Measurements from ENCODE around the gene CLEC20A. TPM values are rescaled to one million over a fixed set of nuclear protein-coding genes. Genes with fewer than 3 reads are reported as not detected.

CLEC20A gene
- total and polyA plus RNA-seq, 2 experiments from 2014 or later = not detected

GRCh38 chr1:178528953-178529335, 32.2 kb upstream of the CLEC20A start:
- Histone ChIP-seq H3K27me3 (replicated peaks; ENCODE audit: insufficient read depth) (no peaks in the 10 kb centered on the region), H3K79me2 (ENCODE audit: insufficient read depth) (no peaks in the 10 kb centered on the region), H4K20me1 (ENCODE audit: insufficient read depth) (no peaks in the 10 kb centered on the region), H3K4me1 (ENCODE audit: insufficient read depth) (peaks cover 13% of the 10 kb centered on the region; the same call in 1 of the 2 replicates), H3K4me3 (no peak overlapping the region), H2AFZ (no peak overlapping the region), H3K27ac (no peak overlapping the region), H3K36me3 (ENCODE audit: low read depth) (no peaks in the 10 kb centered on the region), H3F3A (ENCODE audit: insufficient read depth) (0 out of 2 replicates have a peak, but pooled peaks cover 4% of the 10 kb centered on the region), H3K9me3 (ENCODE audit: low read depth) (no peaks in the 10 kb centered on the region), H3K4me2 (ENCODE audit: unreplicated experiment) (no peak overlapping the region), H3K9me2 (ENCODE audit: insufficient read depth) (no peaks in the 10 kb centered on the region), H3K9ac (no peak overlapping the region)
- no peak for DNase-seq
- in situ Hi-C loops (cut with MboI) = loop anchor here (25.0 kb wide), 1 partner anchor 833 kb away; the partner anchor contains the start of gene AXDND1
- TF ChIP-seq EZH2 (IDR thresholded peaks at IDR 0.05; ENCODE audit: insufficient read depth, poor library complexity, severe bottlenecking) = no peak
- no peak for TF ChIP-seq EZH2phosphoT487 (IDR thresholded peaks at IDR 0.05; ENCODE audit: insufficient read depth, low read depth)
- 90 to 92% methylated on average over 4 of the region's 4 CpGs for WGBS, 2 experiments (ENCODE audit: low coverage in 1 of 2, low lambda C conversion rate in 2 of 2, missing lambda C conversion rate in 2 of 2)

DNA sequence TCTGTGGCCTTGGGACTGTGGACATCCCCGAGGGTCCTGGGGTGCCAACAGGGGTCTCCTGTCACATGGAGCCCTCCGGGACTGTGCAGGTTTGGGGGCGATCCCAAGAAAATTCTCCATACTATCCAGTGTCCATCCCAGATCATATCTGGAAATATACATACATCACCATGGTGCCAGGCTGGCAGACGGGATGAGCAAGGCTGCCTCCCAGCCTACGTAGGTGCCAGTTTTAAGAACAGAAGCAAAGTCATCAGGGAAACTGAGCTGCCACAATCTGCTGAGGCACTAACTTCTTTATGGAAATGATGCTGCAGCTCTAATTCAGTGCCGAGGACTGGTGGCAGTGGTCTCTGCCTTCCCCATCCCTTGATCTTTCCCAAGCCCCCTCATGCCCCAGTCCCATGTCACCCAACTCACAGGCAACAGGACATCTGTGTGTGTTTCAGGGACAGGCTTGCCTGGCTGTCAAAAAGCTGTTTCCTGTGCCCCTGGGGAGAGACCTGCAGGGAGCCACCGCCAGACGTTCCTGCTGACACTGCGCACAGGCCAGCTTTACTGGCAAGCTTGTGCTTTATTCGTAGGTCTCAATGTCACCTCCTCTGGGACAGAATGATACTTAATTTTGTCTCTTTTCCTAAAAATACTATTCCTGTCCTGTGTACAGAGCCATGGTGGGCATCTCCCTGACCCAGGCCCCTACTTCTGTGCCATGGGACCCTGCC, 31.6 kb upstream of the CLEC20A start:
- Histone ChIP-seq H3K27ac (no peak overlapping the region), H3K27me3 (replicated peaks; ENCODE audit: insufficient read depth) (no peaks in the 10 kb centered on the region), H4K20me1 (ENCODE audit: insufficient read depth) (no peaks in the 10 kb centered on the region), H3K9ac (no peak overlapping the region), H3K4me3 (no peak overlapping the region), H3K79me2 (ENCODE audit: insufficient read depth) (no peaks in the 10 kb centered on the region), H3F3A (ENCODE audit: insufficient read depth) (0 out of 2 replicates have a peak, but pooled peaks cover 4% of the 10 kb centered on the region), H3K9me2 (ENCODE audit: insufficient read depth) (no peaks in the 10 kb centered on the region), H3K4me1 (ENCODE audit: insufficient read depth) (peaks cover 13% of the 10 kb centered on the region; the same call in 1 of the 2 replicates), H3K4me2 (ENCODE audit: unreplicated experiment) (no peak overlapping the region), H3K36me3 (ENCODE audit: low read depth) (no peaks in the 10 kb centered on the region), H3K9me3 (ENCODE audit: low read depth) (no peaks in the 10 kb centered on the region), H2AFZ (no peak overlapping the region)
- TF ChIP-seq EZH2phosphoT487 (IDR thresholded peaks at IDR 0.05; ENCODE audit: insufficient read depth, low read depth) = no peak
- TF ChIP-seq EZH2 (IDR thresholded peaks at IDR 0.05; ENCODE audit: insufficient read depth, poor library complexity, severe bottlenecking) = no peak
- no peak for DNase-seq
- 90 to 91% methylated on average over 10 of the region's 10 CpGs for WGBS, 2 experiments (ENCODE audit: low coverage in 1 of 2, low lambda C conversion rate in 2 of 2, missing lambda C conversion rate in 2 of 2)
- in situ Hi-C loops (cut with MboI) = loop anchor here (25.0 kb wide), 1 partner anchor 834 kb away; the partner anchor contains the start of gene AXDND1

- Histone ChIP-seq H3K27ac (no peak overlapping the region), H3K9ac (no peak overlapping the region), H3K79me2 (ENCODE audit: insufficient read depth) (no peaks in the 10 kb centered on the region), H3K9me2 (ENCODE audit: insufficient read depth) (no peaks in the 10 kb centered on the region), H4K20me1 (ENCODE audit: insufficient read depth) (no peaks in the 10 kb centered on the region), H3K4me2 (ENCODE audit: unreplicated experiment) (no peak overlapping the region), H3K27me3 (replicated peaks; ENCODE audit: insufficient read depth) (no peaks in the 10 kb centered on the region), H3F3A (ENCODE audit: insufficient read depth) (0 out of 2 replicates have a peak, but pooled peaks cover 4% of the 10 kb centered on the region), H3K4me3 (no peak overlapping the region), H2AFZ (no peak overlapping the region), H3K9me3 (ENCODE audit: low read depth) (no peaks in the 10 kb centered on the region), H3K4me1 (ENCODE audit: insufficient read depth) (peaks cover 13% of the 10 kb centered on the region; the same call in 1 of the 2 replicates), H3K36me3 (ENCODE audit: low read depth) (no peaks in the 10 kb centered on the region)
- TF ChIP-seq EZH2 (IDR thresholded peaks at IDR 0.05; ENCODE audit: insufficient read depth, poor library complexity, severe bottlenecking) (no peak), EZH2phosphoT487 (IDR thresholded peaks at IDR 0.05; ENCODE audit: insufficient read depth, low read depth) (no peak)
- in situ Hi-C loops (cut with MboI) = loop anchor here (25.0 kb wide), 1 partner anchor 835 kb away; the partner anchor contains the start of gene AXDND1
- no peak for DNase-seq
- WGBS, 2 experiments (ENCODE audit: low coverage in 1 of 2, low lambda C conversion rate in 2 of 2, missing lambda C conversion rate in 2 of 2) = 94 to 98% methylated on average over 4 of the region's 4 CpGs
Observed at GRCh38 chr1:178527117-178527516, 30.4 kb upstream of the CLEC20A start.

- TF ChIP-seq EZH2phosphoT487 (IDR thresholded peaks at IDR 0.05; ENCODE audit: insufficient read depth, low read depth) (no peak), EZH2 (IDR thresholded peaks at IDR 0.05; ENCODE audit: insufficient read depth, poor library complexity, severe bottlenecking) (no peak)
- H3K27ac ChIP-seq = no peak overlapping the region
- WGBS, 2 experiments (ENCODE audit: low coverage in 1 of 2, low lambda C conversion rate in 2 of 2, missing lambda C conversion rate in 2 of 2) = 93 to 94% methylated on average over 4 of the region's 4 CpGs
- no peaks in the 10 kb centered on the region for H3K36me3 ChIP-seq (ENCODE audit: low read depth)
- H3K79me2 ChIP-seq (ENCODE audit: insufficient read depth) = no peaks in the 10 kb centered on the region
- H3K4me3 ChIP-seq = no peak overlapping the region
- H3K9me2 ChIP-seq (ENCODE audit: insufficient read depth) = no peaks in the 10 kb centered on the region
- no peaks in the 10 kb centered on the region for H4K20me1 ChIP-seq (ENCODE audit: insufficient read depth)
- in situ Hi-C loops (cut with MboI) = no loop called here
- H2AFZ ChIP-seq = no peak overlapping the region
- no peaks in the 10 kb centered on the region for H3K9me3 ChIP-seq (ENCODE audit: low read depth)
- H3K4me1 ChIP-seq (ENCODE audit: insufficient read depth) = no peaks in the 10 kb centered on the region
- H3K4me2 ChIP-seq (ENCODE audit: unreplicated experiment) = no peak overlapping the region
- no peaks in the 10 kb centered on the region for H3K27me3 ChIP-seq (replicated peaks; ENCODE audit: insufficient read depth)
- no peaks in the 10 kb centered on the region for H3F3A ChIP-seq (ENCODE audit: insufficient read depth)
- no peak overlapping the region for H3K9ac ChIP-seq
- no peak for DNase-seq
Observed at GRCh38 chr1:178521241-178521640, 24.5 kb upstream of the CLEC20A start.
